PC-3 (cell line): ENCODE data around the gene PPT1.
"Not testable (repeated sequence)": the region's sequence is repeated elsewhere in the genome, so short reads cannot be mapped to it uniquely, and the experiment has no call there.

Experiments
- CTCF ChIP-seq: fragments of 300-600 bp; sonication (generic); conservative IDR thresholded peaks from 2 replicates; pipeline ENCODE4 v1.5.1; 2017; ENCODE audit warnings: antibody characterized with exemption, low read depth, mild to moderate bottlenecking, low read length
- EZH2 ChIP-seq: fragments of 300-600 bp; sonication (generic); IDR thresholded peaks from one replicate; pipeline ENCODE4 v1.6.1; 2017; ENCODE audit warnings: antibody characterized with exemption, mild to moderate bottlenecking, low read length; ENCODE audit not compliant: unreplicated experiment

GRCh38 chr1:40084750-40085149 lies 12.3 kb downstream of the PPT1 start:
- TF ChIP-seq CTCF: peak; percentile 65
- TF ChIP-seq EZH2: not testable (repeated sequence)
